Naive thymus-derived CD4-positive, alpha-beta T cell (primary cell): ENCODE data around the gene PRH2. TPM values are rescaled to one million over a fixed set of nuclear protein-coding genes. Genes with fewer than 3 reads are reported as not detected.
A peak's percentile ranks its signal among the peaks of the same experiment; 100 is the strongest.

ENCODE experiments used
- ATAC-seq: fragments of 150-1000 bp; cut with Tn5 transposase; 2 replicates; pipeline ENCODE4 v1.10.0; 2021; ENCODE audit warnings: mild to moderate bottlenecking, moderate library complexity
- CTCF ChIA-PET: fragments of 350-600 bp; sonication (Branson Sonifier 250); formaldehyde crosslinking; loops from one replicate; lab custom pipeline; 2021; ENCODE audit warnings: antibody characterized with exemption; lab: Charles Lee
- POLR2A ChIA-PET: fragments of 350-600 bp; sonication (Branson Sonifier 250); formaldehyde crosslinking; loops from one replicate; lab custom pipeline; 2021; ENCODE audit warnings: antibody characterized with exemption, inconsistent platforms; lab: Charles Lee
- DNase-seq, 9 donors: peaks; one replicate each; pipeline versions ENCODE4 v3.0.0 to v3.0.0-alpha.2; 2020 to 2022; ENCODE audit warnings: mixed read lengths in 1 of 9
- H3K27ac ChIP-seq: one replicate; pipeline ENCODE4 v1.7.0; 2013; ENCODE audit warnings: mild to moderate bottlenecking, low read depth, low read length, moderate library complexity
- H3K27me3 ChIP-seq, 2 donors: one replicate each; pipeline ENCODE4 v1.7.0; 2013; ENCODE audit warnings: low read length in 2 of 2, mild to moderate bottlenecking in 2 of 2, moderate library complexity in 2 of 2; ENCODE audit not compliant: control insufficient read depth in 2 of 2, insufficient read depth in 2 of 2
- H3K36me3 ChIP-seq, 3 experiments: 1 replicate in 2 of 3; 2 replicates in 1 of 3; pipeline ENCODE4 v1.7.0; 2013; ENCODE audit warnings: low read length in 3 of 3, mild to moderate bottlenecking in 3 of 3, moderate library complexity in 1 of 3; ENCODE audit not compliant: insufficient read depth in 3 of 3, control insufficient read depth in 2 of 3
- H3K4me1 ChIP-seq, 2 donors: one replicate each; pipeline ENCODE4 v1.7.0; 2013; ENCODE audit warnings: low read length in 2 of 2, mild to moderate bottlenecking in 2 of 2, moderate library complexity in 1 of 2; ENCODE audit not compliant: control insufficient read depth in 2 of 2, insufficient read depth in 2 of 2
- H3K4me3 ChIP-seq: 2 replicates; pipeline ENCODE4 v1.7.0; 2013; ENCODE audit warnings: mild to moderate bottlenecking, low read length
- H3K9me3 ChIP-seq, 3 experiments: 1 replicate in 2 of 3; 2 replicates in 1 of 3; pipeline ENCODE4 v1.7.0; 2013; ENCODE audit warnings: low read length in 3 of 3; ENCODE audit not compliant: control insufficient read depth in 2 of 3
- H3K27ac Mint-ChIP-seq, 9 donors: one replicate each; pipeline ENCODE4 v1.8.0; 2020 to 2022; ENCODE audit warnings: mixed read lengths in 9 of 9, mild to moderate bottlenecking in 8 of 9, moderate library complexity in 5 of 9, inconsistent platforms in 2 of 9
- H3K27me3 Mint-ChIP-seq, 5 donors: one replicate each; pipeline ENCODE4 v1.8.0; 2021 to 2022; ENCODE audit warnings: mixed read lengths in 5 of 5, mild to moderate bottlenecking in 1 of 5
- H3K36me3 Mint-ChIP-seq, 5 donors: one replicate each; pipeline ENCODE4 v1.8.0; 2020 to 2022; ENCODE audit warnings: mixed read lengths in 5 of 5, mild to moderate bottlenecking in 3 of 5, inconsistent platforms in 1 of 5
- H3K4me1 Mint-ChIP-seq, 7 donors: one replicate each; pipeline ENCODE4 v1.8.0; 2020 to 2022; ENCODE audit warnings: mixed read lengths in 7 of 7, mild to moderate bottlenecking in 3 of 7, inconsistent platforms in 1 of 7
- H3K4me3 Mint-ChIP-seq, 10 donors: one replicate each; pipeline ENCODE4 v1.8.0; 2020 to 2022; ENCODE audit warnings: mild to moderate bottlenecking in 10 of 10, mixed read lengths in 10 of 10, moderate library complexity in 6 of 10, inconsistent platforms in 2 of 10
- H3K9me3 Mint-ChIP-seq, 11 donors: one replicate each; pipeline ENCODE4 v1.8.0; 2020 to 2022; ENCODE audit warnings: mixed read lengths in 11 of 11, mild to moderate bottlenecking in 4 of 11, inconsistent platforms in 1 of 11, moderate library complexity in 1 of 11
- intact Hi-C, 2 donors: fragments of 100-400 bp; cut with micrococcal nuclease; formaldehyde crosslinking; loops; one replicate each; pipeline ENCODE4 v1.15.1; 2023
- polyA plus RNA-seq, 2 donors: library from polyadenylated mRNA; unstranded; fragments of 300-500 nt; fragmentation: Illumina TruSeq; gene quantifications; one replicate each; pipeline ENCODE4 v1.2.3, GENCODE V29; 2021
- total RNA-seq, 6 experiments: library from RNA in 5 of 6; stranded (reverse) in 5 of 6; gene quantifications; 1 replicate in 5 of 6; 2 replicates in 1 of 6; pipeline ENCODE4 v1.2.3 and lab custom pipeline; 2021 to 2026

Gene PRH2
- total and polyA plus RNA-seq, 7 experiments from 2014 or later, result 0.51 to 0.65 TPM; not detected in 5

- no peaks in the 10 kb centered on the region for H3K36me3 ChIP-seq
- Mint-ChIP-seq H3K9me3 (peaks cover 5 to 46% (median 25%) of the 10 kb centered on the region in 11 donors), H3K4me3 (no peak overlapping the region), H3K36me3 (peaks cover 26 to 78% (median 70%) of the 10 kb centered on the region in 5 donors), H3K4me1 (peaks cover 0 to 16% (median 13%) of the 10 kb centered on the region in 7 donors), H3K27me3 (no peaks in the 10 kb centered on the region), H3K27ac (no peak overlapping the region)
- intact Hi-C loops, result no loop called here
- ATAC-seq (no peak), DNase-seq (no peak)
- no peak overlapping the region for H3K27ac ChIP-seq
- no peaks in the 10 kb centered on the region for H3K9me3 ChIP-seq
- H3K4me3 ChIP-seq, result no peak overlapping the region
- POLR2A ChIA-PET, result no interaction called here
- no peaks in the 10 kb centered on the region for H3K4me1 ChIP-seq
- H3K27me3 ChIP-seq, result no peaks in the 10 kb centered on the region
- CTCF ChIA-PET, result no interaction called here
These were observed 23.6 kb downstream of the PRH2 start for GRCh38 chr12:10952645-10953044.

- Mint-ChIP-seq H3K36me3 (peaks cover 15 to 73% (median 65%) of the 10 kb centered on the region in 5 donors), H3K4me1 (peaks cover 17 to 36% (median 28%) of the 10 kb centered on the region in 7 donors), H3K9me3 (peaks cover 0 to 36% (median 17%) of the 10 kb centered on the region in 11 donors), H3K27me3 (no peaks in the 10 kb centered on the region), H3K27ac (no peak overlapping the region), H3K4me3 (no peak overlapping the region)
- CTCF ChIA-PET, result no interaction called here
- Histone ChIP-seq H3K4me1 (peaks cover 4 to 5% of the 10 kb centered on the region in 2 donors), H3K9me3 (no peaks in the 10 kb centered on the region), H3K36me3 (no peaks in the 10 kb centered on the region), H3K27me3 (no peaks in the 10 kb centered on the region), H3K27ac (no peak overlapping the region), H3K4me3 (no peak overlapping the region)
- POLR2A ChIA-PET, result no interaction called here
- ATAC-seq (no peak), DNase-seq (no peak)
- intact Hi-C loops, result no loop called here
These were observed 27.0 kb downstream of the PRH2 start for GRCh38 chr12:10956085-10956484.

- no peak overlapping the region for H3K4me3 Mint-ChIP-seq
- H3K4me1 Mint-ChIP-seq, result peaks cover 25 to 49% (median 38%) of the 10 kb centered on the region in 7 donors
- peaks cover 0 to 35% (median 15%) of the 10 kb centered on the region in 11 donors for H3K9me3 Mint-ChIP-seq
- H3K27me3 Mint-ChIP-seq, result no peaks in the 10 kb centered on the region
- Histone ChIP-seq H3K4me3 (no peak overlapping the region), H3K36me3 (no peaks in the 10 kb centered on the region), H3K9me3 (no peaks in the 10 kb centered on the region), H3K27me3 (no peaks in the 10 kb centered on the region), H3K27ac (no peak overlapping the region), H3K4me1 (peaks cover 4 to 9% of the 10 kb centered on the region in 2 donors)
- DNase-seq (no peak), ATAC-seq (no peak)
- CTCF ChIA-PET, result no interaction called here
- POLR2A ChIA-PET, result no interaction called here
- H3K36me3 Mint-ChIP-seq, result peaks cover 12 to 68% (median 60%) of the 10 kb centered on the region in 5 donors
- intact Hi-C loops, result no loop called here
- no peak overlapping the region for H3K27ac Mint-ChIP-seq
These were observed 28.7 kb downstream of the PRH2 start for GRCh38 chr12:10957741-10958140.

- Mint-ChIP-seq H3K4me3 (peak overlapping the region in 1 of 10 donors; percentile 4), H3K27ac (peak overlapping the region in 2 of 9 donors; percentile 1 to 37), H3K9me3 (peaks cover 0 to 22% (median 11%) of the 10 kb centered on the region in 11 donors), H3K4me1 (peaks cover 19 to 41% (median 34%) of the 10 kb centered on the region in 7 donors), H3K27me3 (no peaks in the 10 kb centered on the region), H3K36me3 (peaks cover 7 to 63% (median 47%) of the 10 kb centered on the region in 5 donors)
- ChIA-PET POLR2A (no interaction called here), CTCF (no interaction called here)
- H3K4me3 ChIP-seq, result no peak overlapping the region
- no peak for DNase-seq
- no peaks in the 10 kb centered on the region for H3K9me3 ChIP-seq
- intact Hi-C loops, result no loop called here
- no peaks in the 10 kb centered on the region for H3K36me3 ChIP-seq
- H3K27ac ChIP-seq, result no peak overlapping the region
- ATAC-seq, result no peak
- peaks cover 4 to 9% of the 10 kb centered on the region in 2 donors for H3K4me1 ChIP-seq
- H3K27me3 ChIP-seq, result no peaks in the 10 kb centered on the region
These were observed 30.8 kb downstream of the PRH2 start for GRCh38 chr12:10959804-10960203.

GRCh38 chr12:10960211-10960610 lies 31.2 kb downstream of the PRH2 start:
- no peaks in the 10 kb centered on the region for H3K27me3 ChIP-seq
- DNase-seq (peak in 7 of 9 donors; percentile 14 to 75 (median 52)), ATAC-seq (peak; percentile 80)
- ChIA-PET CTCF (no interaction called here), POLR2A (no interaction called here)
- Mint-ChIP-seq H3K4me1 (peaks cover 18 to 41% (median 34%) of the 10 kb centered on the region in 7 donors), H3K4me3 (no peak overlapping the region), H3K27me3 (no peaks in the 10 kb centered on the region), H3K36me3 (peaks cover 4 to 59% (median 43%) of the 10 kb centered on the region in 5 donors), H3K27ac (peak overlapping the region in 3 of 9 donors; percentile 1 to 37 (median 11)), H3K9me3 (peaks cover 0 to 18% (median 7%) of the 10 kb centered on the region in 11 donors)
- H3K4me1 ChIP-seq, result peaks cover 4 to 9% of the 10 kb centered on the region in 2 donors
- intact Hi-C loops, result no loop called here
- H3K36me3 ChIP-seq, result no peaks in the 10 kb centered on the region
- no peak overlapping the region for H3K27ac ChIP-seq
- no peaks in the 10 kb centered on the region for H3K9me3 ChIP-seq
- no peak overlapping the region for H3K4me3 ChIP-seq

GRCh38 chr12:10965476-10965875 lies 36.4 kb downstream of the PRH2 start:
- Histone ChIP-seq H3K4me1 (peaks cover 4 to 9% of the 10 kb centered on the region in 2 donors), H3K9me3 (no peaks in the 10 kb centered on the region), H3K36me3 (no peaks in the 10 kb centered on the region), H3K27me3 (no peaks in the 10 kb centered on the region), H3K27ac (no peak overlapping the region), H3K4me3 (no peak overlapping the region)
- ATAC-seq, result no peak
- CTCF ChIA-PET, result no interaction called here
- H3K4me1 Mint-ChIP-seq, result peaks cover 8 to 30% (median 20%) of the 10 kb centered on the region in 7 donors
- H3K4me3 Mint-ChIP-seq, result no peak overlapping the region
- DNase-seq, result no peak
- H3K27me3 Mint-ChIP-seq, result no peaks in the 10 kb centered on the region
- H3K9me3 Mint-ChIP-seq, result no peaks in the 10 kb centered on the region
- H3K36me3 Mint-ChIP-seq, result peaks cover 0 to 57% (median 24%) of the 10 kb centered on the region in 5 donors
- H3K27ac Mint-ChIP-seq, result no peak overlapping the region
- POLR2A ChIA-PET, result no interaction called here
- intact Hi-C loops, result no loop called here

- DNase-seq (no peak), ATAC-seq (no peak)
- Histone ChIP-seq H3K4me1 (peaks cover 0 to 1% of the 10 kb centered on the region in 2 donors), H3K27ac (no peak overlapping the region), H3K9me3 (no peaks in the 10 kb centered on the region), H3K27me3 (no peaks in the 10 kb centered on the region), H3K36me3 (no peaks in the 10 kb centered on the region), H3K4me3 (no peak overlapping the region)
- H3K4me1 Mint-ChIP-seq, result peaks cover 5 to 22% (median 11%) of the 10 kb centered on the region in 7 donors
- no peaks in the 10 kb centered on the region for H3K9me3 Mint-ChIP-seq
- no peaks in the 10 kb centered on the region for H3K27me3 Mint-ChIP-seq
- ChIA-PET CTCF (no interaction called here), POLR2A (interaction anchor here (0.7 kb wide), 1 partner anchor 754 kb away, joined by 3 read pairs; the partner anchor contains the start of gene GABARAPL1)
- H3K4me3 Mint-ChIP-seq, result no peak overlapping the region
- no peak overlapping the region for H3K27ac Mint-ChIP-seq
- H3K36me3 Mint-ChIP-seq, result peaks cover 0 to 57% (median 23%) of the 10 kb centered on the region in 5 donors
- intact Hi-C loops, result no loop called here
These were observed 37.3 kb downstream of the PRH2 start for GRCh38 chr12:10966314-10966713.
